ENCODE measurements around the gene OXCT1.

- no peak for TF ChIP-seq CTCF (IDR thresholded peaks at IDR 0.05; ENCODE audit: low read depth, low read length)
- no peak for TF ChIP-seq POLR2A (IDR thresholded peaks at IDR 0.05; ENCODE audit: extremely low read depth, insufficient read length)
Measured at GRCh38 chr5:41686767-41687166, 183.5 kb downstream of the OXCT1 start.
